D721Med (cell line): Measurements from ENCODE around the gene CLTCL1.
"Not testable (repeated sequence)": the region's sequence is repeated elsewhere in the genome, so short reads cannot be mapped to it uniquely, and the experiment has no call there.

ENCODE experiments used
- DNase-seq: peaks from one replicate; pipeline ENCODE4 v3.0.0; 2011; ENCODE audit warnings: low spot score; ENCODE audit not compliant: insufficient read length
- FAIRE-seq: peaks from 2 replicates; lab custom pipeline; 2011; peaks lifted over from hg19 to GRCh38; lab: Jason Lieb, UNC
- TF ChIP-seq, protein P1 (sequence below): IDR thresholded peaks from 2 replicates; pipeline ENCODE4 v1.5.1; 2012; ENCODE audit warnings: mild to moderate bottlenecking, control low read depth; ENCODE audit not compliant: insufficient read depth; ENCODE audit errors: missing control alignments

CLTCL1 gene

DNA sequence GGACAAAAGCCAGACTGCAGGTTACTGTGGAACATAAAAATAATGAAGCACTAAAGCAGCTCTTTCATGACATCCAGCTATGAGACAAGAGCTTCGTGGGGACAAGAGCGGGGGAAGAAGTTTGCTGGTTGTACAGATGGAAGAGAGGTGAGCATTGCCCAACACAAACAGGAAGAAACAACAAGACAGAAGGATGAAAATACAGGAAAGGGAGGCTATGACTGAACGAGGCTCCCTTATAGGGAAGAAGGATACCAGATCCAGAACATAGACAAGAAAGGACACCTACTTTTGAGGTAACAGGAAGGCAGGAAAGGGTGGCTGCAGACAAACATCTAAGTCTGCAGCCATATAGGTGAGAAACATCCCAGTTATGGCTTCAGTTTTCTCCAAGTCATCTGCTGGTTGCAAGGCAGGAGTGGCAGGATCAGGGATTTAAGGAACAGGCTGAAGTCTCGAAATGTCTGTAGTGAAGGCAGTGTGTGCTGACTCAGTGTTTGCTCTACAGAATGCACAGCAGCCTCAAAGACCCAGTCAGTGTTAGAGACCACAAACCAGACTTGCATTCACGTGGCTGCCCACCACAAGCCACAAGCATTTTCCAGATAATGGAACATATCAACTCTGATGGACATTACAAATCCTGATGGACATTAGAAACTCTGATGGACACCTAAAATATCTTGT, 1.9 kb downstream of the CLTCL1 start:
- DNase-seq (no peak), FAIRE-seq (no peak)
- TF ChIP-seq, protein P1, sequence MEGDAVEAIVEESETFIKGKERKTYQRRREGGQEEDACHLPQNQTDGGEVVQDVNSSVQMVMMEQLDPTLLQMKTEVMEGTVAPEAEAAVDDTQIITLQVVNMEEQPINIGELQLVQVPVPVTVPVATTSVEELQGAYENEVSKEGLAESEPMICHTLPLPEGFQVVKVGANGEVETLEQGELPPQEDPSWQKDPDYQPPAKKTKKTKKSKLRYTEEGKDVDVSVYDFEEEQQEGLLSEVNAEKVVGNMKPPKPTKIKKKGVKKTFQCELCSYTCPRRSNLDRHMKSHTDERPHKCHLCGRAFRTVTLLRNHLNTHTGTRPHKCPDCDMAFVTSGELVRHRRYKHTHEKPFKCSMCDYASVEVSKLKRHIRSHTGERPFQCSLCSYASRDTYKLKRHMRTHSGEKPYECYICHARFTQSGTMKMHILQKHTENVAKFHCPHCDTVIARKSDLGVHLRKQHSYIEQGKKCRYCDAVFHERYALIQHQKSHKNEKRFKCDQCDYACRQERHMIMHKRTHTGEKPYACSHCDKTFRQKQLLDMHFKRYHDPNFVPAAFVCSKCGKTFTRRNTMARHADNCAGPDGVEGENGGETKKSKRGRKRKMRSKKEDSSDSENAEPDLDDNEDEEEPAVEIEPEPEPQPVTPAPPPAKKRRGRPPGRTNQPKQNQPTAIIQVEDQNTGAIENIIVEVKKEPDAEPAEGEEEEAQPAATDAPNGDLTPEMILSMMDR, result no peak

DNA sequence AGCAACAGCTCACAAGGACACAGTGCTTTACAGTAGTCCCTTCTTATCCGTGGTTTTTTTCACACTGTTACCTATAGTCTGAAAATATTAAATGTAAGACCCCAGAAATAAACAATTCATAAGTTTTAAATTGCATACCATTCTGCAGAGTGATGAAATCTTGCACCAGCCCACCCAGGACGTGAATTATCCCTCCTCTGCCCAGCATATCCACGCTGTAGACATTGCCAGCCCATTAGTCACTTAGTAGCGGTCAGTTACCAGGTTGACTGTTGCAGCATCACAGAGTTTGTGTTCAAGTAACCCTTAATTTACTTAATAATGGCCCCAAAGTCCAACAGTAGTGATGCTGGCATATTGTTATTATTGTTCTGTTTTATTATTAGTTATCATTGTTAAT, 3.6 kb downstream of the CLTCL1 start:
- no peak for DNase-seq
- TF ChIP-seq, protein P1, result no peak
- no peak for FAIRE-seq

DNA sequence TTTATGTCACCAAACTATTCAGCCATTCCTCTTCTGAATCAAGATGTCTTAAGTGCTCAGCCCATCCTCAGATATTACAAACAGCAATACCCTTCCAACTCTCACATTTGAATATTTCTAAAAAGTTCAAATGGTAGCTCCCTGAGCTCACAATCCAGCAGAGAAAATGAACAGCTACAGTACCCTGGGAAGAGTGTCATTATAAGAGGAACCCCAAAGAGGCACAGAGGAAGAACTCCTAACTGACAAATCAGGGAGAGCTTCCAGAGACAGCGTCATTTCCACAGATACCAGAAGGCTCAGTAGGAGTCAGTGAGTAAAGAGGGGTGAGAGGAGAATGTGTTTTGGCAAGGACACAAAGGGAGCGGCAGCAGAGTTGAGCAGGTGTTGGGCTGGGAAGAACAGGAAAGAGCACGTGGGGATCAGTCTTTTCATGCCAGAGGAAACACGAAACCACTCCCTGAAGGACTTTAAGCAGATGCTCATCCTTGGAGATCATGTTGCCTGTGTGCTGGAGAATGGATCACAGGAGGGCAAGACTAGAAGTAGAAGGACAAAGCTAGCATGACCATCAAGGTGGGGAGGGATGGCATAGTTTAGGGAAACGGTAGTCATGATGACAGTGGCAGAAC, 4.3 kb downstream of the CLTCL1 start:
- DNase-seq, result no peak
- FAIRE-seq, result no peak

DNA sequence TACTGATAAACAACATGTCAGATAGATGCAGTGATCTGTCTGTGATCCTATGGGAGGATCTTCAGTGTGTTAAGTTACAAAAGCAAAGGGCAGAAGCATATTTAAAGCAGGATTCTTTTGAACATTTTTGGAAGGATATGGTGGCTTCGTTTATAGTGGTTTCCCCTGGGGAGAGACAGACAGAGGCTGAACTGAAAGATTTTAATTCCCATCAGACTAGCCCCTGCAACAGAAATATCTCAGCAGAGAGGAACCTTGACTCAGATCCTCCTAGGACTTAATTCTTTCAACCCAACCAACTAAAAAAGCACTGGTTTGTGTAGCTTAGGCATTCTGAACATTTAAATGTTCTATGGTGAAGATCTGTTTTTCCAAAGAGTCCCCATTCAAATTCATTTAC, 5.7 kb downstream of the CLTCL1 start:
- TF ChIP-seq, protein P1, result no peak
- no peak for FAIRE-seq

More for the DNA sequence above, 4.3 kb downstream of the CLTCL1 start:
- TF ChIP-seq, protein P1, result no peak

DNA sequence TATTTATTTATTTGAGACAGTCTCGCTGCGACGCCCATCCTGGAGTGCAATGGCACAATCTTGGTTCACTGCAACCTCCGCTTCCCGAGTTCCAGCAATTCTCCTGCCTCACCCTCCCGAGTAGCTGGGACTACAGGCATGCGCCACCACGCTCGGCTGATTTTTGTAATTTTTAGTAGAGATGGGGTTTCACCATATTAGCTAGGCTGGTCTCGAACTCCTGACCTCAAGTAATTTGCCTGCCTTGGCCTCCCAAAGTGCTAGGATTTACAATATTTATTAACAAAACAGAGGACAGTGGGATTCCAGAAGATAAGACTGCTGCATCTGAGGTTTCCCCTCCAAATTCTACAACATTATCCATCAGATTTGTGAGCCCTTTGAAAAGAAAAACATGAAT, 12.4 kb downstream of the CLTCL1 start:
- DNase-seq, FAIRE-seq: not testable (repeated sequence)

More for the DNA sequence above, 5.7 kb downstream of the CLTCL1 start:
- DNase-seq, result no peak

DNA sequence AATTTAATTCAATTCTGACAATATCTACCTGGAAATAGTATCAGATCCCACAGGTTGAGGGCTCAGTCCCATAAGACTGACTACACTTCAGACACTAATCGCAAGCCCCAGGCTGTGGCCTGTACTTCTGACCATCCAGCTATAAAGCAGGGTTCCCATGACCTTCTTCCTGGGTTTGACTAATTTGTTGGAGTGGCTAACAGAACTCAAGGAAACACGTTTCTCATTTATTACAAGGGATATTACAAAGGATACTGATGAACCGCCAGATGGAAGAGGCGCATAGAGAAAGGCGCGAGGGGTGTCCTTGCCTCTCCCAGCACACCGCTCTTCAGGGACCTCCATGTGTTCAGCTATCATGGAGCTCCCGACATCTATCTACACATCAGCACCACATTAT, 13.7 kb downstream of the CLTCL1 start:
- TF ChIP-seq, protein P1, result no peak
- DNase-seq (no peak), FAIRE-seq (no peak)

DNA sequence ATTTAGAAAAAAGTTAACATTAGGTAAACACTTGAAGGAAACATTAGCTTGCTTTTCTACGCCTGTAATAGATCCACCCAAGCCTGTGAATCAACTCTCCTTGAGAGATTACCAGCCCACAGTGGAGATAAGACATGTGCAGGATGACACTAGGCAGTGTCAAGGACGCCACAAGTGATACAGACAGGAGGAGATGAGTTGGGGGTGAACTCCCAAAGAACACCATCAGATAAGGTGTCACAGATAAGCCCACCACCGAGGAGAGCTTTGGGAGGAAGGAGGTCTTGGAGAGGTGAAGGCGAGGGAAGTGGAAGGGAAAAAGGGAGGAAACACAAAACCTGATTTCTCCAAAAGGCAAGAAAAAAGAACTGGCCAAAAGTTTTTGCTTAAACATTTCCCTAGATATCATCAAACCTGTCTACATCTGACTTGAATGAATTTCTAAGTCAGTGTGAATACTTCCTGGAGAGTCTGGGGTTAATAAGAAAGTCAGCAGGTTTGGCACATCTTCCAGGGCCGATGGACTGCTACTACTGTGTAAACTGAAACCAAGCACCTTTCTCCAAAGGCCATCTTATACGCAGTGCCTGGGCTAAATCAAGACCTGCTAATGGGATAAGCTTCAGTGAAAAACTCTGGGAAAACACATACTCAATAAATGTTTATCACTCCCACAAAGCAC, 15.5 kb downstream of the CLTCL1 start:
- TF ChIP-seq, protein P1, result no peak
- no peak for DNase-seq
- FAIRE-seq, result no peak
